Posterior vena cava (tissue), 2 donors: Measurements from ENCODE around the gene VPS8. TPM values are rescaled to one million over a fixed set of nuclear protein-coding genes. Genes with fewer than 3 reads are reported as not detected.

ENCODE experiments used
- DNase-seq: peaks from one replicate; pipeline ENCODE4 v3.0.0-alpha.2; 2020; ENCODE audit warnings: low spot score
- intact Hi-C, 2 donors: fragments of 100-400 bp; cut with DNase I; formaldehyde crosslinking; loops; one replicate each; pipeline versions ENCODE4 v1.14.1 to v1.14.2; 2022 to 2023
- total RNA-seq, 2 donors: library from RNA; stranded (reverse); fragmentation: NEBNext Ultra II Directional; extraction: Animal tissue kit (Norgen Biotek cat#: 25700); gene quantifications; one replicate each; pipeline ENCODE4 v1.2.1, GENCODE V29; 2021
- donor health status: DM: yes; HTN: yes; CAD: no.
- donor health status: DM: yes; HTN: yes; CAD: no.

The VPS8 gene
- total RNA-seq, 2 donors from 2014 or later, result 58.8 to 66.8 TPM

- intact Hi-C loops, result no loop called here
Measured at GRCh38 chr3:184805351-184806038, 6.5 kb upstream of the VPS8 start.

GRCh38 chr3:184806567-184807271 lies 5.2 kb upstream of the VPS8 start:
- intact Hi-C loops, result no loop called here
- DNase-seq, result no peak

More at GRCh38 chr3:184805351-184806038, 6.5 kb upstream of the VPS8 start:
- DNase-seq, result no peak

- intact Hi-C loops, result no loop called here
- DNase-seq, result no peak
Measured at GRCh38 chr3:184807549-184807948, 4.4 kb upstream of the VPS8 start.

GRCh38 chr3:184808021-184808420 lies 3.9 kb upstream of the VPS8 start:
- intact Hi-C loops, result no loop called here
- no peak for DNase-seq

- intact Hi-C loops, result no loop called here
- DNase-seq, result no peak
Measured at GRCh38 chr3:184810146-184810545, 1.8 kb upstream of the VPS8 start.

GRCh38 chr3:184811034-184811433 lies 932 bp upstream of the VPS8 start:
- DNase-seq, result no peak
- intact Hi-C loops, result no loop called here

- no peak for DNase-seq
- intact Hi-C loops, result no loop called here
Measured at GRCh38 chr3:184811663-184811998, 335 bp upstream of the VPS8 start.

- intact Hi-C loops, result no loop called here
- DNase-seq, result no peak
Measured at GRCh38 chr3:184812662-184813042, 686 bp downstream of the VPS8 start.

- no peak for DNase-seq
- intact Hi-C loops, result no loop called here
Measured at GRCh38 chr3:184813357-184813756, 1.4 kb downstream of the VPS8 start.

GRCh38 chr3:184814214-184814613 lies 2.2 kb downstream of the VPS8 start:
- intact Hi-C loops, result no loop called here
- DNase-seq, result no peak

GRCh38 chr3:184815046-184815930 lies 3.3 kb downstream of the VPS8 start:
- intact Hi-C loops, result no loop called here
- no peak for DNase-seq

- no peak for DNase-seq
- intact Hi-C loops, result no loop called here
Measured at GRCh38 chr3:184816614-184817013, 4.6 kb downstream of the VPS8 start.

GRCh38 chr3:184820525-184820924 lies 8.6 kb downstream of the VPS8 start:
- intact Hi-C loops, result no loop called here
- DNase-seq, result no peak

GRCh38 chr3:184821034-184821433 lies 9.1 kb downstream of the VPS8 start:
- DNase-seq, result no peak
- intact Hi-C loops, result no loop called here

- no peak for DNase-seq
- intact Hi-C loops, result no loop called here
Measured at GRCh38 chr3:184822081-184822480, 10.1 kb downstream of the VPS8 start.

- intact Hi-C loops, result no loop called here
- DNase-seq, result no peak
Measured at GRCh38 chr3:184822654-184823053, 10.7 kb downstream of the VPS8 start.

GRCh38 chr3:184823990-184824389 lies 12.0 kb downstream of the VPS8 start:
- no peak for DNase-seq
- intact Hi-C loops, result no loop called here

- DNase-seq, result no peak
- intact Hi-C loops, result no loop called here
Measured at GRCh38 chr3:184825121-184825820, 13.3 kb downstream of the VPS8 start.

- intact Hi-C loops, result no loop called here
- DNase-seq, result no peak
Measured at GRCh38 chr3:184827572-184827971, 15.6 kb downstream of the VPS8 start.

GRCh38 chr3:184832044-184832443 lies 20.1 kb downstream of the VPS8 start:
- no peak for DNase-seq
- intact Hi-C loops, result no loop called here
